NCI-H1930 (cell line): ENCODE results near the gene SMIM35.

Experiments
- DNase-seq, 2 experiments: peaks; one replicate each; lab custom pipeline; 2025; lab: John Stamatoyannopoulos, UW

The SMIM35 gene

DNA sequence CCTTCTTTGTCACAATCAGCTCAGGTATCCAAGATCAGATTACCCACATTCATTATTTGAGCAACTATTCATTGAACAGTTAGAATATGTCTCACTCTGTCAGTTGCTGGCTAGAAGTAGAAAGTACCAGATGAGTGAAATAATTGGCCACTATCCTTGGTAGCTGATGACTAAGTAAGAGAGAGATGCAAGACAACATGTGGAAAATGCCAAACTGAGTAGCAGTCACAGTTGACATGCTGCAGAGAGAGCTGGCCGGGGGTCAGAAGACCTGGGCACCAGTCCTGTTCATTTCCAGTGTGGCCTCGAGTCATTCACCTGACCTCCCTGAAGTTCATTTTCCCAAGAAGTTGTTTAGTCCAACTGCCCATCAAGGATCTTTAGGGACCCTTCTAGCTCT lies 22.5 kb upstream of the SMIM35 start:
- no peak for DNase-seq

DNA sequence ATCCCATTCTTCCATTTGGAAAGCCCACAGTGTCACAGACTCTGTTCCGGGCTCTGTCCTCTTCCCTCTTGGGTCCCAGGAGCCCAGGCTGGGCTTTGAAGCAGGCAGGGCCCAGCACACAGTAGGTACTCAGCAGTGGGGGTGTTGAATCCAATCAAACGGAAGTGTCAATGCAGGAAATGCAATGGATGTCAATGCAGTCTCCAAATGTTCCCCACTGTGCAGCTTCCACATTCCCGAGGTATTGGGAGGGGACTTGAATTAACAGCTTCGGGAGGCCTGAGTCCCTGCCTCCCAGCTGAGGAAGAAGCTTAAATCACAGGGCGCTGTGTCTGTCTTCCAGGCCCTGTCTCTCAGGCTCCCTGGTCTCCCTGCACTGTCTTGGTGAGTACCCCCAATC lies 21.8 kb upstream of the SMIM35 start:
- no peak for DNase-seq

DNA sequence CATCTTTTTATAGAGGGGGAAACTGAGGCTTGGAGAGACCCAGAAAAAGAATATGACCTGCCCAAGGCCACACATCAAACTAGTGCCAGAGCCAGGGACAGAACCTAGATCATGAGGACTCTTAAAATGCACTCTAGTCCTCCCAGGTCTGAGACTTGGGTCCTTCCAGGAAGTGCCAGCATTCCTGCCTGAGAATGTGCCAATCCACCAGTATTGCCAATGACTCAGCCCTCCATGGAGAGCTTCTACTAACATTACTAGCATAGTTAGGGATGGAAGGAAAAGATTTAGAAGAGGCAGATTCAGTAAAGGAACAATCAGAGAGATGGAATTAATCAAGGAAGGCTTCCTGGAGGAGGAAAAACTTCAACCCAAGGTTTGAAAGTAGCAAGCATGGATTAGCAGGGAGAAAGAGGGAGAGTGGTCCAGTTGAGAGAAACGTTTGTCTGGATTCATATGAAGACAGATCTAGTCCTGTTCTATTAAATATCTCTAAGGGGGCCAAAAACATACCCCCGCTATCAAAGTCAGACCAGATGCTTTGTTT lies 20.1 kb upstream of the SMIM35 start:
- no peak for DNase-seq

DNA sequence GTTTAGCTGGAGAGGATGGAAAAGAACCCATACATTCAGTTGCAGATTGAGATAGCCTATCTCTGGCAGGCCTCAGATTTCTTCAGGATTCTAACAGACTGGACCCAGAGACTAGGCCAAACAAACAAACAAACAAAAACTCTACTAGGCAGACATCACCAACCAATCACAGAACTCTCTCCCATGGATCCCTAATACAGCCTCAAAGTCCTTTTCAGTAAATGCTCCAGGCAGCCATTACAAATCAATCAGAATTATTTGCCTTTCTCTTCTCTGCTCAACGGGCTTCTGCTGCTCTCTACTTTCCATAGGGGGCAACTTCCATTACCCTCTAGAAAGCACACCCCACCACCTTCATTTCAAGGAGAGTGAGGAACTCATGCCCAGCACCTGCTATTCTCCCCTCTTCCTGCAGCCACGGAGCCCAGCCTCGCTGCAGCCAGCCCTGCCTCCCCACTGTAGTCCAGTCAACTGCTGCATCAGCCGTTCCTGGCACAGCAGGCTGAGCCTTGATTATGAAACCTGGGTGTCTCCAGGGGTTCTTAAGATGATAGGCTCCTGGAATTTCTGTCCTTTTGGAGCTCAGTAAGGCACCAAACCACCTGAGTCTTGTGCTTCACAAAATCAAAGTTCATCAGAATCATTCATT lies 19.0 kb upstream of the SMIM35 start:
- DNase-seq: no peak

DNA sequence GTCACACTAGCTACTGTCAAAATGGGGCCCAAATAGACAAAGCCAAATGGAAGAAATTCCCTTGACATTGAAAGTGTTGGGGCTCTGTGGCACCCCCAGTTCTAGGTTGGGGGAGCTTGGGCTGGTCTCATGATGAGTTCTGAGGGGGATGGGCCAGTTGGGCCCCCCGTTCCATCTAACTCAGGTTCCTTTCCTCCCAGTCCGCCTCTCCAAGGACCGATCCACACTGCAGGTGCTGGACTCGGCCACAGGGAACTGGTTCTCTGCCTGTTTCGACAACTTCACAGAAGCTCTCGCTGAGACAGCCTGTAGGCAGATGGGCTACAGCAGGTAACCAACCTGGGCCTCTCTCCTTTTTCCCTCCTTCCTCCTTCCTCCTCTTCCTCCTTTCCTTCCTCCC lies 17.7 kb upstream of the SMIM35 start:
- no peak for DNase-seq

DNA sequence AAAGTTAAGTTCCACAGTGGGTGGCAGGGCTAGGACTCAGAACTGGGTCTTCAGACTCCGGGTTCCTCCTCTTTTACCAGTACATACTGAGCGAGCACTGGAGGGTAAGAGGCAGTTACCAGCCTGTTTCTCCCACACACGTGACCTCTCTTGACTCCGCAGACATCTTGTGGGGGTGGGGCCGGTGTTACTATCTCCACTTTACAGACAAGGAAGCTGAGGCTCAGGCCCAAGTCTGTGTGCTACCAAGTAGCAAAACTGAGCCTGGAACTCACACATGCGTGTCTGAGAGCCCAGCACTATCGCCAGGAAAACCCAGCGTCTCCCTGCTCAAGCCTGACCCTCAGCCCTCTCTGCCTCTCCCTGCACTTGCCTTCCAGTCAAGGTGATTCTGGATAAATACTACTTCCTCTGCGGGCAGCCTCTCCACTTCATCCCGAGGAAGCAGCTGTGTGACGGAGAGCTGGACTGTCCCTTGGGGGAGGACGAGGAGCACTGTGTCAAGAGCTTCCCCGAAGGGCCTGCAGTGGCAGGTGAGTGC lies 16.0 kb upstream of the SMIM35 start:
- DNase-seq: no peak

DNA sequence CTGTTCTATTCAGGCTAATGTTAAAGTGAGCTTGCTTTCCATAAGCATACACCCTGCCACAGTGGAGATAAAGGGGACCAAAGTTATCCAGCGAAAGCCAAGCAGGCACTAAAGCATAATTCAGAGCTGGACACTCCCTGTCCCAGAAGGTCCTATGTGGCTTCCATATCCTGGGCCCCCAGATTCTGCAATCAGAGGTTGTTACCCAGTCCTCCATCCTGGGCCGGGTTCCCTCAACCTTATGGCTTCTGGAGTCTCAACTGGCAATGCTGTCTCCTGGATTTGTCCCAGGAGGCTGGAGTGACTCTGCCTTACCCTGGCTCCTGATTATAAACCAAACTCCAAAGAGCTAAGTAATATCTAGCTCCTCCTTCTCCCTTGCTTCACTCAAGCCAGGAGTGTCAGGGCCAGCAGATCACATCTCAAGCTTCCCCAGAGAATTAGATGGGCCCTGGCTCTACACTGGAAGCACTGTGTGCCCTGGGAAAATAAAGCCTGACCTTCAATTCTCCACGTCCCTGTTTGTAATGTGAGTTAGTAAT lies 14.0 kb upstream of the SMIM35 start:
- DNase-seq: no peak

DNA sequence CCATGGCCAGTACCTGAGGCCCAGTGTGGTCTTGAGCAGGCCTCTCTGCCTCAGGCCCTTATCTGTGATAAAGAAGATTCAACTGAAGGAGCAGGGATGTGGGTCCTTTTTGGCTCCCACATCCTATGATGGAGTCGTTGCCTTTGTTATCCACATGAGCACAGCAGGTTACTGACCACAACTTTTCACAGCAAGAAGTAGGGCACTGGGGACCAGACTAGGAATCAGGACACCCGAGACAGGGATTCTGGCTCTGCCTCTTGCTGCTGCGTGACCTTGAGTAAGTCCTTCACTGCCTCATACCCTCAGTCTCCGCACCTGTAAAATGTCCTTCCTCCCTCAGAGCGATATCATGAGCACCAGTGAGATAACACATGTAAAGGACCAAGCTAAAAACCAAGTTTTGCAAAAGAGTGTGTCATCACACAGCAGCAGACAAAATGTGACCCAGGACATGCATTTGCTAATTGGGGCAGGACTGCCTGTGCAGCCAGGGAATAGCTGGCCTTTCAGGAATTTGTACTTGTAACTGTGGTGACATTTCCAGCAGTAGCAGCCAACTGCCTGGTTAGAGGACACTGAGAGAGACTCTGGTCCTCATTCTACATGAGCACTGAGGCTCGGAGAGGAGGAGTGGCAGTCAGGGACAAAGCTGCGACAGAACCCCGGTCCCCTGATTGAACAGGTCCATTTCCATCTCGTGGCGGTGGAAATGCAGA lies 13.2 kb upstream of the SMIM35 start:
- no peak for DNase-seq

DNA sequence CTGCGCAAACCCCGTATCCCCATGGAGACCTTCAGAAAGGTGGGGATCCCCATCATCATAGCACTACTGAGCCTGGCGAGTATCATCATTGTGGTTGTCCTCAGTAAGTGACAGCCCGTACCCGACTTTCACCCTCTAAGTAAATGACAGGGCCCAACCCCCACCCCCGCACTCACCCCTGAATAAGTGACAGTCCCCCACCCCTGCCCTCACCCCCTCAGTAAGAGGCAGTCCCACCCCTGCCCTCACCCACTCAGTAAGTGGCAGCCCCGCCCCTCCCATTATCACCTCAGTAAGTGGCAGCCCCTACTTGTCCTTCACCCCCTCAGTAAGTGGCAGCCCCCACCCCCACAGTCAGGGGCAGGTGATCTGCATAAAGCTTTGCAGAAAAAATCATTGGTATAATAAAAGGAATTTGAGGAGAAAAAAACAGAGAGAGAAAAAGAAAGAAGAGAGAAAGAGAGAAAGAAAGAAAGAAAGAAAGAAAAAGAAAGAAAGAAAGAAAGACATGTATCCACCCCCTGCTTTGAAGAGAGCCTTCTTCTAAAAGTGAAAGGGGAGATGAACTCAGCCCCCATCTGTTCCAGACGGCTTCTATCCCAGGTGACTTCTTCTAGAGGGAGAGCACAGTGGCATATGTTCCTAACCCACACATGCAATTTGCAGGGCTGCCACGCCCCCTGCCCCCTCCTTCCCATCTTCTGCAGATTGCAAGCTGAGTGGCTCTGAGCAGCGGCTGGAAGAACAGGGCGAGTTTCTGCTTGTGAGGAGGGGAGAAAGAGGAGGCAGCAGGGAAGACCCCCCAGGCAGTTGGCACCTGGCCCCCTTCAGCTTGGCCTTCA lies 12.5 kb upstream of the SMIM35 start:
- DNase-seq: no peak

DNA sequence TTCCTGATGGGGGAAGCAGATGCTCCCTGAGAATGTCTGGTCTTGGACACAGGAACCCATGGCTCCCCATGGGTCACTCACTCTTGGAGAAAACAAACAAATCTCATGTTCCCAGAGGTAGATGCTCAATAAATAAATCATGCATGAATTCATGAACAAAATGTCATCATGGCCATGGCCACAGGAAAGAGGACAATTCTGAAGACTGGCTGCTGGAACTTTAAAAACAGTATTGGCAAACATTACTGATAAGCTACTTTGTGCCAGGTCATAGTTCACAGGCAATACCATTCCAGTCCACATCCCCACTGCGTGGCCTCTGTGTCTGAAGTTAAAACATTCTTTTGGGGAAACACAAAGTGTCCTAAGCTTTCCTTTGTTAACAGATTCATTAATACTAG lies 9.2 kb upstream of the SMIM35 start:
- no peak for DNase-seq

DNA sequence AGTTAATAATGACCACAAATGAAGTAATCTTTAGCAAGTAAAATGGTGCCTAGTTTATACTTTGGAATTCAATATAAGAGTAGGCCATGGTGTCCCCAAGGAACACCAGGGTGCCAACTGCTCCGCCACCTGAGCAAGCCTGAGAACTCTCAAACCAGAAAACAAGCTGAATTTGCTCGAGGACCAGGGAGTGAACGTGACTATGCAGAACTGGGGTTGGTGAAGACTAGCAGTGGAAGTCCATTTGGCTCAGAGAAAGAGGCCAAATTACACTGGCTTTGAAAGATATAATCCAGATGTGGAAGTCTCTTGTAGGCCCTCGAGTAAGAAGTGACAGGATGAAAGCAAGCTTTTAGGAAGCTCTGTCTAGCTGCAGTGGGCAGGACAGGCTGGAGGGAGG lies 8.7 kb upstream of the SMIM35 start:
- no peak for DNase-seq

DNA sequence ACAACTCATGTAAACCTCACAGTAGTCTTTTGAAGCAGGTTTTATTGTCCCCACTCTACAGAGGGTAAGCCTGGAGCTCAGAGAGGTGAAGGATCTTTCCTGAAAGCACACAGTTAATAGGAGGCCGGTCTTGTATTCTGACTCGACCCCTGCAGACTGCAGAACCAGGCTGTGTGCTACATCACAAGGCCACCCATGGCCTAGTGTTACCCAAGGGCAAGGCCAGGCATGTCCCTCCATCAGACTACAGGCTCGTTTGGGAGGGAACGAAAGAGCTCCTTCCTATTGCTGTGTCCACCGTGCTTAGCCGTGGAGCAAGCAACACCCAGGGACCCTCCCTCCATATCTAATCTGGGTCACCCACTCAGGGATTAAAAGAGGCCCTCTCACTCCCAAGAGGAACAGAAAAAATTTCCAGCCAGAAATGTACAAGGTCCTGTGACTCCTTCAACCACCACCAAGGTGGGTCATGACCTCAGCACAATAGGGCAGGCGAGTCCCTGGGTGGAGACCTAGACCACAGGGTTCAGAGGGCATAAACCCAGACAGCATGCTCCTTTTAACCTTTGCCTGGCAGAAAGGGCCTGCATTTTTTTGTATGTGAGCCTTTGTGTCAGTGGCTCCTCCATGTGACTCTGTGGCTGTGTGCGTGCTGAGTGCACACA lies 6.3 kb upstream of the SMIM35 start:
- no peak for DNase-seq

DNA sequence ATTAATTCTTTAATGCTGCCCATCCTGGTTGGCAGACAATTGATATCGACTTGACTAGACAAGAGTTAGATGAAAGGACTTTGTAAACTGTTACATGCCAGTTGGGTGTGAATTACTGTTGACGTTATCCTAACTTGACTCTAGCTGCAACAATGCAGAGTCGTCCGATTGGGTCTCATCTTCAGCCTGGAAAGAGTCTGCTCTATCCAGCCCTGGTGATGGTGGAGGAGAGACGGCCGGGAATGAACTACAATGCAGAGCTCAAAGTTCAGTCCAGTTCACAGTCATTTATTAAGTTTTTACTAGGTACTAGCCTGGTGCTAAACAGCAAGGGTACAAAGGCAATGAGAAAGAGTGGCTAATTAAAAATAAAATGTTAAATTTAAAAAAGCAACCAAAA lies 4.9 kb upstream of the SMIM35 start:
- no peak for DNase-seq

DNA sequence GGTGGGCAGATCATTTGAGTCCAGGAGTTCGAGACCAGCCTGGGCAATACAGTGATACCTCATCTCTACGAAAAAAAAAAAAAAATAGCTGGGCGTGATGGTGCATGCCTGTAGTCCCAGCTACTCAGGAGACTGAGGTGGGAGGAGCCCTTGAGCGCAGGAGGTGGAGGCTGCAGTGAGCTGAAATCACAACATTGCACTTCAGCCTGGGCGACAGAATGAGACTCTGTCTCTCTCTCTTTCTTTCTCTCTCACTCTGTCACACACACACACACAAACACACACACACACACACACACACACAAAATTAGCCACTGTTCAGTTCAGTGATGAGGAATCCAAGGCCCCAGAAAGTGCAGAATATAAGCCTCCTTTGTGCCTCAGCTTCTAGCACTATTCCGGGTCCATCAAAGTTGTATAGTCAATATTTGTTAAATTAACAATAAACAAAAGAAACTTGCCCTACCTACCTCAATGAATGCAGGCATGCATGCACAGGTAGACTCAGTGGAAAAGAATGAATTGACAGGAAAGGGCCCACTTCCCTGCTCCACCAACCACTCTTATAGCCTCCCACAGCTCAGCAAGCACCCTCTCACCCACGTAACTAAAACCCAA lies 3.9 kb upstream of the SMIM35 start:
- DNase-seq: no peak

DNA sequence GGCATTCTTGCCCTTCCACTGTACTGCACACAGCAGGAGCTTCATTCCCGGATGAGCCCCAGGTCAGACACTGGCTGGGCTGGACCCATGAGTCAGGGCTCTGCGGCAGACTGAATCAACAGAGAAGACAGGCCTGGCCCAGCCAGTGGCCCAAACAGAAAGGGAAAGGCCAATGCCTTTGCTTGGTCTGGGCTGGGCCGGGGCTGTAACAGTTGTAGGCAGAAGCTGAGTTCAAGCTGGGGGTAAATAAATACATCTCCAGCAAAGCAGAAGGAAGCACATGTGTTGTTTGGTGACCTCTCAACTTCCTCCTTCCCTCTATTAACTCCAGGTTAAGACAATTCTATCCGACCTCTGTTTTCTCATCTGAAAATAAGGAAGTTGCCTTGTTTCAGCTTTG lies 1.8 kb upstream of the SMIM35 start:
- no peak for DNase-seq

DNA sequence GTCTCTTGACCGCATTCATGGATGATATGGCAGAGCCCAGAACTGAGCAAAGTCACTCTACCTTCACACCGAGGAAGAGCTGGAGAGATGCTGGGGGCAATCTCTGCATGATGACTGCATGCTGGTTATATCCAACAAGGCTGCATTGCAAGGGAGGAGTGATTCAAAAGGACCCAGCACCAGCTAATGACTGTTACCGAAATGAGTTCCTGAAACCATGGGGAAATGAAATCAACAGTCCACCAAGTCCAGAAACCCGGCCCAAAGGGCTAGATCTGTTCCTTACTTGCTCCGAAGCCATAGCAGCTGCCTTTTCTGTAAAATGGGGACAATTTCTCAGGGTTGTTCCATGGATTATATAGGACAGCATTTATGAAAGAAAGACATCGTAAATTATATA lies 1.2 kb upstream of the SMIM35 start:
- DNase-seq: no peak

DNA sequence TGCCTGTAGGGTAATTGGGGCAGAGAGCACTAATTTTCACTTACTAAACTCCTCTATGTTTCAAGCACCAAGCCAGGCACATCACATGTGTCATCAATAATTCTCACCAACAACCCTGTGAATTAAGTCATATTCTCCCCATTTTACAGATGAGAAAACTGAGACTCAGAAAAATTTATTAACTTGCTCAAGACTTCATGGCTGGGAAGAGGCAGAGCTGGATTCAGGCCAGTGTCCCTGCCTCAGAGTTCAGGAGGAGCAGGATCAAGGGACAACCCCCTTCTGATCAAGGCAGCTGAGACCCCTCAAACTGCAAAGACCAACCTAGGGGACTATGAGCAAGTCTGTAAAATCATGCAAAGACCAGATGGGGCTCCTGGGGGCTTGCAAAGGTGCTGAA lies 2.1 kb downstream of the SMIM35 start:
- DNase-seq: no peak

DNA sequence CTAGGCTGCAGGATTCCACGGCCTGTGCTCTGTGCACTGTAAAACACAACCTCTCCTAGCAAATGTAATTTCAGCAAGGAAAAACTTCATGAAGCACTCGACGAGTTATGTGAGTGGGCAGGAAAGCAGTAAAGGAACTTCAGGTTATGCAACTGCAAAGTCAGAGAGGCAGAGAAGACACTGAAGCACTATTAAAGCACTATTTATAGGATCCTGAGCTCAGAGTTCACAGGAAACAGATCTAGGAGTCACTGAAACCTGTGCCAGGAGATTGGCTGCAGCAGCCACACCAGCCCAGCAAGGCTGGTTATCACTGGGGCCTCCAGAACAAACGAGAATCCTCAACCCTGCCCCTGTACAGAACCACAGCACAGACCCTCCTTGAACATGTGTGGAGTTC lies 2.5 kb downstream of the SMIM35 start:
- DNase-seq: no peak

DNA sequence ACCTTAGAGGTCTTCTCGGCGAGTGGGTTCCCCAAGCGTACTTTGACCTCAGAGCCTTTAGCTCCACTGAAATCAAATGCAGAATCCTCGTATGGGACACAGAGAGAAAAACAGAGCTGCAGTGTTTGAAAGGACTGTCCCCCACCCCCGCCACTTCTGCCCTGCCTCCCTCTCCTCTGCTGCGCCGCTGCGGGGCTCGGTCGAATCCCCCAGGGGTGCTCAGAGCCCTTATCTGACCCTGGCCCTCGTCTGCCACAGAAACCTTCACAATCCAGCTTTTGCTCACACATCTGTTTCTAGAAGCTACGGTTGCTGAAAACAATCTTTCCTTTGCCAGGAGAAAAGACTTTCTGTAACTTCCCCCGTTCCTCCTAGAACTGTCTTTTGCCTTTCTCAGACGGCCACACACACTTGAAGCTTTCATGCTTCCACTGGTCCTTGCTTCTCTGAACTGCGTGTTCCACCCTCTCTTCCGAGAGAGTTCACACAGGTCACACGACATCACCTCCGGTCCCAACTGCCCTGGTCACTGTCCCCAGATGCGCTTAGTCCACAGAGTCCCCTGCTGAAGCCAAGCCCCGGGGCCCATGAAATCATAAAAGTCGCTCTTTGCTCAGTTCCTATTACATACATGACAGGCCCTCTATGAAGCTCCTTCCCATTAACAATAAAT lies 3.7 kb downstream of the SMIM35 start:
- no peak for DNase-seq

DNA sequence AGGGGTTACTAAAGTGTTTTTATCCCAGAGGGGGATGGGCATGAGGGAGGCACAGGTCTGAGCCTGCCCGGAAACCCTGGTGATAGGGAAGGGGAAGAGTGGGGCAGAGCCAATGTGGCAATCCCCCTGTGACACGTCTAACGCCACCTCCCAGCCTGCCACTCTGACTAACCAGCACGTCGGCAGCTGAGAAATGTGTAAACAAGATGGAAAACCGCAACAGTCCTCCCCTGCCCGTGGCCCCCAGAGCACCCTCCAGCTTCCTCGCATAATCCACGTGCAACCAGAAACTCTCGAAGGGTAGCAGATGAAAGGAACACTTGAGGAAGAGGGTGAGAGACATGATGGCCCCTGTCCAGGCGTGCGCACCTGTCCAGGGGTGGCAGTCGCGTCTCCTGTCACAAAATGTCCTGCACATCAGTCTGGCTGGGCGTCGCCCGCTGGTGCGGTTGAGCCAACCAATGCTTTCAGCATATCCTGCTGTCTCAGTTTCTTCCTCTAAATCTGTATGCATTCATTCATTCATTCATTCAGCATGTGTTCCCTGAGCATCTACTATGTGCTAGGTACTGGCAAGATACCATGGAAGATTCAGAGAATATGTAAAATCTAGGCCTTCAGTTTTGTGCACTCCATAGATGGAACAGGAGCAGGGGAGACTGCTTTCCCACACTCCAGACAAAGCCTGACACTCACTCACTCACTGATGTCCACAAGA lies 5.4 kb downstream of the SMIM35 start:
- DNase-seq: no peak
